CD14-positive monocyte (primary cell): Measurements from ENCODE around the gene SMARCAL1. TPM values are rescaled to one million over a fixed set of nuclear protein-coding genes. Genes with fewer than 3 reads are reported as not detected.

Experiments used
- DNase-seq, 3 donors: peaks; one replicate each; pipeline ENCODE4 v3.0.0-alpha.2; 2011 to 2022
- H2AFZ ChIP-seq: 2 replicates; pipeline ENCODE4 v1.6.0; 2012; ENCODE audit warnings: mild to moderate bottlenecking, low read depth, low read length, inconsistent platforms; ENCODE audit not compliant: insufficient read depth, poor library complexity, severe bottlenecking
- H3K27ac ChIP-seq, 2 donors: 1 replicate in 1 of 2; 2 replicates in 1 of 2; pipeline ENCODE4 v1.5.1; 2012 to 2013; ENCODE audit warnings: low read length in 2 of 2, control low read depth in 1 of 2, inconsistent platforms in 1 of 2, low read depth in 1 of 2, mild to moderate bottlenecking in 1 of 2
- H3K27me3 ChIP-seq, 2 donors: one replicate each; pipeline versions ENCODE4 v1.6.0 to v1.6.1; 2011 to 2013; ENCODE audit warnings: low read length in 2 of 2; ENCODE audit not compliant: control insufficient read depth in 2 of 2, insufficient read depth in 2 of 2
- H3K36me3 ChIP-seq, 2 donors: replicated peaks in 1 of 2; 1 replicate in 1 of 2; 2 replicates in 1 of 2; pipeline versions ENCODE4 v1.5.1 to v1.6.1; 2012 to 2013; ENCODE audit warnings: low read length in 2 of 2, control low read depth in 1 of 2, inconsistent platforms in 1 of 2, mild to moderate bottlenecking in 1 of 2; ENCODE audit not compliant: insufficient read depth in 2 of 2, control insufficient read depth in 1 of 2
- H3K4me1 ChIP-seq, 2 donors: 1 replicate in 1 of 2; 2 replicates in 1 of 2; pipeline versions ENCODE4 v1.5.1 to v1.6.1; 2012 to 2013; ENCODE audit warnings: low read length in 2 of 2, control low read depth in 1 of 2, inconsistent platforms in 1 of 2, mild to moderate bottlenecking in 1 of 2, moderate library complexity in 1 of 2; ENCODE audit not compliant: insufficient read depth in 2 of 2, control insufficient read depth in 1 of 2
- H3K4me2 ChIP-seq: replicated peaks from 2 replicates; pipeline ENCODE3; 2012; ENCODE audit warnings: low read length, moderate library complexity, mild to moderate bottlenecking; ENCODE audit not compliant: poor library complexity, severe bottlenecking; ENCODE audit errors: extremely low read depth
- H3K4me3 ChIP-seq, 3 experiments: fragments of 200-600 bp in 1 of 3; sonication (generic) in 1 of 3; replicated peaks in 1 of 3; 1 replicate in 2 of 3; 2 replicates in 1 of 3; pipeline ENCODE4 v1.5.1; 2011 to 2013; ENCODE audit warnings: low read length in 3 of 3, mild to moderate bottlenecking in 3 of 3, control low read depth in 2 of 3, low read depth in 2 of 3, inconsistent platforms in 1 of 3, moderate library complexity in 1 of 3
- H3K79me2 ChIP-seq: 2 replicates; pipeline ENCODE4 v1.6.0; 2012; ENCODE audit warnings: mild to moderate bottlenecking, control low read depth, inconsistent platforms, low read length, moderate library complexity; ENCODE audit not compliant: insufficient read depth
- H3K9ac ChIP-seq: 2 replicates; pipeline ENCODE4 v1.6.0; 2017; ENCODE audit warnings: low read length, mild to moderate bottlenecking; ENCODE audit not compliant: insufficient read depth, poor library complexity, severe bottlenecking
- H3K9me3 ChIP-seq, 2 donors: replicated peaks in 1 of 2; 1 replicate in 1 of 2; 2 replicates in 1 of 2; pipeline versions ENCODE4 v1.5.1 to v1.6.1; 2012 to 2013; ENCODE audit warnings: low read length in 2 of 2, control low read depth in 1 of 2; ENCODE audit not compliant: control insufficient read depth in 1 of 2, insufficient read depth in 1 of 2
- H4K20me1 ChIP-seq: 2 replicates; pipeline ENCODE4 v1.6.0; 2012; ENCODE audit warnings: mild to moderate bottlenecking, low read length, control low read depth, moderate library complexity; ENCODE audit not compliant: insufficient read depth
- H3K27ac Mint-ChIP-seq, 7 donors: one replicate each; pipeline ENCODE4 v1.8.0; 2020; ENCODE audit warnings: mild to moderate bottlenecking in 7 of 7, mixed read lengths in 7 of 7, moderate library complexity in 6 of 7, inconsistent platforms in 2 of 7
- H3K27me3 Mint-ChIP-seq, 3 donors: one replicate each; pipeline ENCODE4 v1.8.0; 2021 to 2022; ENCODE audit warnings: low read depth in 3 of 3, mild to moderate bottlenecking in 3 of 3, mixed read lengths in 3 of 3, moderate library complexity in 3 of 3, inconsistent platforms in 1 of 3
- H3K36me3 Mint-ChIP-seq, 2 donors: one replicate each; pipeline ENCODE4 v1.8.0; 2020; ENCODE audit warnings: mixed read lengths in 2 of 2, inconsistent platforms in 1 of 2, mild to moderate bottlenecking in 1 of 2
- H3K4me1 Mint-ChIP-seq: one replicate; pipeline ENCODE4 v1.8.0; 2020; ENCODE audit warnings: mild to moderate bottlenecking, mixed read lengths
- H3K4me3 Mint-ChIP-seq, 2 donors: one replicate each; pipeline ENCODE4 v1.8.0; 2020; ENCODE audit warnings: mild to moderate bottlenecking in 2 of 2, mixed read lengths in 2 of 2, moderate library complexity in 1 of 2
- H3K9me3 Mint-ChIP-seq, 7 donors: one replicate each; pipeline ENCODE4 v1.8.0; 2020 to 2022; ENCODE audit warnings: mixed read lengths in 7 of 7, mild to moderate bottlenecking in 6 of 7, moderate library complexity in 6 of 7, inconsistent platforms in 2 of 7
- CTCF ChIP-seq: fragments of 200-600 bp; IDR thresholded peaks from one replicate; pipeline ENCODE4 v1.8.0; 2022; ENCODE audit warnings: antibody characterized with exemption, mild to moderate bottlenecking
- WGBS: methylation state at CpG from one replicate; pipeline ENCODE4 v1.1.5; 2013; ENCODE audit warnings: missing lambda C conversion rate; ENCODE audit not compliant: insufficient coverage; 5-methylcytosine and 5-hydroxymethylcytosine counted together
- intact Hi-C, 2 donors: fragments of 100-400 bp; cut with micrococcal nuclease; formaldehyde crosslinking; loops; one replicate each; pipeline versions ENCODE4 v1.15.0 to v1.15.1; 2023
- polyA plus RNA-seq, 3 donors: library from polyadenylated mRNA; depleted of rRNA in 1 of 3; unstranded in 2 of 3; stranded (reverse) in 1 of 3; fragments of 300-500 nt in 2 of 3; fragments of >200 nt in 1 of 3; fragmentation: Illumina TruSeq in 2 of 3; gene quantifications; 1 replicate in 2 of 3; 2 replicates in 1 of 3; pipeline ENCODE4 v1.2.3, GENCODE V29; 2012 to 2021

Gene SMARCAL1
- polyA plus RNA-seq, 3 donors: 10.5 to 13.3 (median 11.5) TPM

GRCh38 chr2:216447293-216447692 lies 35.0 kb downstream of the SMARCAL1 start:
- H3K4me2 ChIP-seq: no peak overlapping the region
- no peak overlapping the region for H2AFZ ChIP-seq
- H3K9me3 ChIP-seq: peaks cover 4 to 8% of the 10 kb centered on the region in 2 donors
- Mint-ChIP-seq H3K27me3 (peaks cover 0 to 3% (median 0%) of the 10 kb centered on the region in 3 donors), H3K4me1 (no peaks in the 10 kb centered on the region), H3K9me3 (peaks cover 2 to 16% (median 8%) of the 10 kb centered on the region in 7 donors), H3K27ac (peak overlapping the region in 1 of 7 donors; percentile 3), H3K36me3 (peaks cover 81 to 84% of the 10 kb centered on the region in 2 donors), H3K4me3 (no peak overlapping the region)
- H4K20me1 ChIP-seq: no peaks in the 10 kb centered on the region
- no peaks in the 10 kb centered on the region for H3K27me3 ChIP-seq
- WGBS: 100% methylated on average over 1 of the region's 3 CpGs
- no peaks in the 10 kb centered on the region for H3K4me1 ChIP-seq
- peaks cover 66 to 98% of the 10 kb centered on the region in 2 donors for H3K36me3 ChIP-seq
- no peak overlapping the region for H3K27ac ChIP-seq
- TF ChIP-seq CTCF: no peak
- H3K4me3 ChIP-seq: no peak overlapping the region
- no peak overlapping the region for H3K9ac ChIP-seq
- intact Hi-C loops: no loop called here
- H3K79me2 ChIP-seq: no peaks in the 10 kb centered on the region
- no peak for DNase-seq

GRCh38 chr2:216448829-216449228 lies 36.5 kb downstream of the SMARCAL1 start:
- Histone ChIP-seq H3K4me3 (no peak overlapping the region), H3K27ac (no peak overlapping the region), H3K4me1 (no peaks in the 10 kb centered on the region), H3K36me3 (peaks cover 75 to 99% of the 10 kb centered on the region in 2 donors), H3K27me3 (no peaks in the 10 kb centered on the region), H3K79me2 (no peaks in the 10 kb centered on the region), H3K9me3 (peaks cover 4 to 8% of the 10 kb centered on the region in 2 donors), H3K4me2 (no peak overlapping the region), H3K9ac (no peak overlapping the region), H2AFZ (no peak overlapping the region), H4K20me1 (no peaks in the 10 kb centered on the region)
- H3K4me1 Mint-ChIP-seq: no peaks in the 10 kb centered on the region
- intact Hi-C loops: no loop called here
- peak overlapping the region in 1 of 7 donors; percentile 25 for H3K27ac Mint-ChIP-seq
- H3K36me3 Mint-ChIP-seq: peaks cover 87 to 90% of the 10 kb centered on the region in 2 donors
- H3K9me3 Mint-ChIP-seq: peaks cover 2 to 16% (median 8%) of the 10 kb centered on the region in 7 donors
- H3K27me3 Mint-ChIP-seq: peaks cover 0 to 3% (median 0%) of the 10 kb centered on the region in 3 donors
- no peak for TF ChIP-seq CTCF
- no peak overlapping the region for H3K4me3 Mint-ChIP-seq
- DNase-seq: no peak
